Activated CD4-positive, alpha-beta T cell treated with anti-CD3 and anti-CD28 coated beads for 1 hour (primary cell): ENCODE measurements around the gene ELFN2.

Source experiments
- DNase-seq: peaks from one replicate; pipeline ENCODE4 v3.0.0-alpha.2; 2020

ELFN2 gene

GRCh38 chr22:37426706-37427134 is 559 bp downstream of the ELFN2 start:
- DNase-seq = no peak

- no peak for DNase-seq
Observed at GRCh38 chr22:37425800-37426705, 1.2 kb downstream of the ELFN2 start.

DNA sequence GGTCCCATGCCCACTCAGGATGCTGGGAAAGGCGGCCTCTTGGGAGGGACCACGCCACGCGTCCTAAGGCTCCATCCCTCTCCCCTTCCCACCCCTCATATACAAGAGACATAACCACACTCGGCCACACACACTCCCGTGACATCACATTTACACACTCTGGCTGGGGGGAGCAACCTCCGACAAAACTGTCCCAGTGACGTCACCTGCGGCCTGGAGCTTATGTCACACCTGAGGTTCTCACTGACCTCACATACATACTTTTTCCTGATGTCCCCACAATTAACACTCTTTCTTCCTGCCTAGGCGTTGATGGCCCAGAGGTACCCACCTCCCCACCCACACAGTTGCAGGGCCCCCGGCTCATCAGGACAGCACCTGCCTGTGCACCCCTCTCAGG is 1.9 kb downstream of the ELFN2 start:
- DNase-seq = no peak

- DNase-seq = no peak
Observed at GRCh38 chr22:37423283-37423682, 4.0 kb downstream of the ELFN2 start.

DNA sequence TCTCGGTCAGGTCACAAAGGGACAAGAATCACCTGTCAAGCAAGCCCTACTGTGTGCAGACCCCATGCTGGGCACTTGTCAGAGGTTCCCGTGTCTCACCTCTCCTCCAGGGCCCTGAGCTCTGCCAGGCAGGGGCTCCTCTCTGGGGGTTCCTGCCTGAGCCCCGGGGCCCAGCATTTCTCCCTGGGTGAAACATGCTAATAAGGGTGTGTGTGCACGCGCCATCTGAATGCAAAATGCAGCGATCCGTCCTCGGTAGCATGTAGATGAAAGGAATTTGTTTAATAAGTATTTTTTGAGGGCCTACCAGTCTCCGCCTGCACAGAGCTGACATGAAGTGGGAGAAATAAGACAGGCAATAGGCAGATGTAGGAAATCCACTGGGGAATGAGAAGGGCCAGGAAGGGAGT is 5.8 kb downstream of the ELFN2 start:
- no peak for DNase-seq

DNA sequence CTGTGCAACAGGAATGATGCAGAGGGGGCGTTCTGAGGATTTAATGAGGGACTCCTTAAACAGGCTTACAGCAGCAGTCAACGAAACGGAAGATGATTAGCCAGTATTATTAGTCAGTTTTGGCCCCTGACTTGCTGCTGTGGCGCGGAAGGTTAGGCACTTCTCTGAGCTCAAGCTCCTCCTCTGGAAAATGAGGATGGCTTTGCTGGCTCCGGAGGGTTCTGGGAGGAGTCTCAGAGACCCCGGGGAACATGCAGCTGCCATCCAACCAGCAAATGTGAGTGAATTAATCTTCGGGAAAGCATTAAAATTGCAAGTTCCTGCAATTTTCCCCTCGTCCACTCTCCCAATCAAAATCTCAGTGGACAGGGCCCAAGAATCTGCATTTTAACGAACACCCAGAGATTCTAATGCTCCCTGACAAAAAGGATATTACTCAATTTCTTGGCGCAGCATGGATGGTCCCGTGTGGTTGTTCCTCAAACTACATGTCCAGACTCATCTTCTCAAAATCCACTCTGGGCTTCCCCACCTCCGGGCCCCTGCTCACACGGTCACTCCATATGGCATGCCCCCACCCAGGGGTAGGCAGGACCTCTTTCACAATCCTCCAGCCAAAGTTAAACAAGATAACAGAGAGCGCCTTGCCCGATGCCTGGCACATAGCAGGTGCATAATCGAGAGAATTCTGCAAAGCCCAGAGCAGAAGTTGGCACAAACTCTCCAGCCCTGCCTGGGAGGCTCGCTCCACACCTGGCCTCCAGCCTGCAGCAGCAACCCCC is 6.4 kb downstream of the ELFN2 start:
- no peak for DNase-seq

- no peak for DNase-seq
Observed at GRCh38 chr22:37419969-37420685, 7.2 kb downstream of the ELFN2 start.

DNA sequence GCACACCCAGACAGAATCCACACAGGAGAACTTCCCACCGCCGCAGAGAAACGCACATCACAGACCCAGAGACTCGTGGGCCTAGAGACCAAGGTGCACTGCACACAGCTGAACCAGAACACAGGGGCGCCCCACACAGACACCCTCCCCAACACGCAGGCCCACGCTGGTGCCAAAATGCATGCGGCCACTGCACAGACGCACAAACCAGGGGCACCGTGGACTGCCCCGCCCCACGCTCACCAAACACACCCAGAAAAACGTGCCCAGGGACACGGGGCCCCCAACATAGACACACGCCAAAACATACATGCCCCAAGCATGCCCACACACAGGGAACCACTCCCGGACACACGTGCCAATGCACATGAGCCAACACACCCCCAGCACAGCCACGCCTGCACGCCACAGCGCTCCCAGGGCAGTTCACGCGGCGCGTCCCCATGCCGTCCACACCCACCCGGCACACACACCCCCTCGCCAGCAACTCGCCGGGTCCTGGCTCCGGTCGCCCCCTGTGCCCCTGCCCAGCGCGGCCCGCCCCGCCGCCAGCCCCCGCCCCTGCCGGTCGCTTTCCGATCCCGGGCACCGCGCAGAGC is 7.8 kb downstream of the ELFN2 start:
- DNase-seq = no peak

GRCh38 chr22:37418627-37419369 is 8.5 kb downstream of the ELFN2 start:
- DNase-seq = no peak

- DNase-seq = no peak
Observed at GRCh38 chr22:37417677-37418348, 9.5 kb downstream of the ELFN2 start.

GRCh38 chr22:37417264-37417663 is 10.0 kb downstream of the ELFN2 start:
- DNase-seq = no peak

- no peak for DNase-seq
Observed at GRCh38 chr22:37416827-37417226, 10.5 kb downstream of the ELFN2 start.

DNA sequence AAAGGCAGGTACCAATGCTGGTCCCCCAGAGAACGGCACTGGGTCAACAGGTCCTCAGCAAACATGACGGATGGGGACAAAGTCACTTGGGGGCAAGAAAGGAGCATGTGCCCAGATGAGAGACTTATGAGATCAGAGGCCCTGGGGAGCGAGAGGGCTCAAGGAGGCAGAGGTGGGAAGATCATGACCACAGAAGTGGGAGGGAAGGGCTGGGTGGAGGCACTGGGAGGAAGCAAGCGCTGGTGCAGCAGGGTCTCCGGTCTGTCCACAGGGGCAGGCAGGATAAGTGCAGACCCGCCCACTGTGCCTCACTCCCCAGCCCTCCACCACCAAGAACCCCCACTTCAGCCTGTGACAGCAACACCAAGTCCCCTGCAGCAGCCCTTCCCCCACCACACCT is 10.9 kb downstream of the ELFN2 start:
- DNase-seq = no peak

DNA sequence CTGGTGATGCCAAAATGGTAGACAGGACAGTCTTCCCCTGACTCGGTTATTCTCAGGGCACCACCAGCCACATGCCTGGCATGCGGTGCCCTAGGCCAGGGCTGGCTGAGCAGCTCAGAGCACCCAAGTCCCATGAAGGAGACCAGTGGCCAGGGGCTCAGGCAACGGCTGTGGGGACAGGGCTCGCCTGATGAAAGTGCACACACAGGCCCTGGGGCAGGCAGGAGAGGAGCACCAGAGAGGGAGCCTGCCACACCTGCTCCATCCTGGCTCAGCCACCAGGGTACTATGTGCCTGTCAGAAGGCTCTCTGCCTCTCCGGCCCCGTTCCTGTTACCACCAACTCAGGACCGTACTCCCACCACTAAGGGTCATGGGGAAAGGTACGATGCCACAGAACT is 12.1 kb downstream of the ELFN2 start:
- no peak for DNase-seq

GRCh38 chr22:37414288-37414687 is 13.0 kb downstream of the ELFN2 start:
- no peak for DNase-seq

- no peak for DNase-seq
Observed at GRCh38 chr22:37413546-37413945, 13.7 kb downstream of the ELFN2 start.

DNA sequence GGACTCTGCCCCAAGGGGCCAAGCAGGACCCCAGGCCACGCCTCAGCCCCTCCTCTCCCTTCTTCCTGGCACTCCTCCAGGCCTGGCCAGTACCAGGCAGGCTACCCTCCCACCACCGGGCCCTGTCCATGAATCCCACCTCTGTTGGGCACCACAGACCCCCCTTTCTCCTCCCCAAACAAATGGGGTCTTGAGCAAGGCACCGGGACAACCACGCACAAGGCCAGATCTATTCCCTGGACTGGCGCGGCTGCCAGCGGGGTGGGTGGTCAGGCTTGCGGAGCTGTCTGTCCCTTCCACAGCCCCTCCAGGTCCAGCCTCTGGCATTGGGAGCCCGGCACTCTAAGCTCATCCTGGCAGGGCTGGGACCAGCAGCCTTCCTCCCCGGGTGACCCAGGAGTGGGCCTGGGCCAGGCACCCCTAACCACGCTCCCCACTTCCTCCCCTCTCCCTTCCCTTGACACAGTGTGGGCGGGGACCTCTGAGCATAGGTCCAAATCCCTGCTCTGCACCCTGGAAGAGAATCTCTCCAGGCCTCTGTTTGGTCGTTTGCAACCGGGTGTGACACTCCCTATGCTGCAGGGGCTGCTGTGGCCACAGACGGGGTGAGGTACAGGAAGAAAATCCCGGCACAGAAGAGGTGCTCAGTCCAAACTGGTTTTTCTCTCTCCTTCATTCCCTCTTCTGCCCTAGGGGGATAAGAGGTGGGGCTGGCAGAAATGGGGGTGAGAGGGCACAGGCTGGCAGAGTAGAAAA is 14.6 kb downstream of the ELFN2 start:
- no peak for DNase-seq

- DNase-seq = no peak
Observed at GRCh38 chr22:37411655-37412054, 15.6 kb downstream of the ELFN2 start.

- DNase-seq = no peak
Observed at GRCh38 chr22:37410174-37411055, 16.9 kb downstream of the ELFN2 start.
